Endometrium (tissue), 2 donors: Measurements from ENCODE around the gene NKG7.
"Not testable (repeated sequence)": the region's sequence is repeated elsewhere in the genome, so short reads cannot be mapped to it uniquely, and the experiment has no call there.

Experiments
- FAIRE-seq: peaks from 2 replicates; lab custom pipeline; 2012; peaks lifted over from hg19 to GRCh38; lab: Jason Lieb, UNC
- donor health status: control.
- donor health status: control.

NKG7 gene, protein sequence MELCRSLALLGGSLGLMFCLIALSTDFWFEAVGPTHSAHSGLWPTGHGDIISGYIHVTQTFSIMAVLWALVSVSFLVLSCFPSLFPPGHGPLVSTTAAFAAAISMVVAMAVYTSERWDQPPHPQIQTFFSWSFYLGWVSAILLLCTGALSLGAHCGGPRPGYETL

DNA sequence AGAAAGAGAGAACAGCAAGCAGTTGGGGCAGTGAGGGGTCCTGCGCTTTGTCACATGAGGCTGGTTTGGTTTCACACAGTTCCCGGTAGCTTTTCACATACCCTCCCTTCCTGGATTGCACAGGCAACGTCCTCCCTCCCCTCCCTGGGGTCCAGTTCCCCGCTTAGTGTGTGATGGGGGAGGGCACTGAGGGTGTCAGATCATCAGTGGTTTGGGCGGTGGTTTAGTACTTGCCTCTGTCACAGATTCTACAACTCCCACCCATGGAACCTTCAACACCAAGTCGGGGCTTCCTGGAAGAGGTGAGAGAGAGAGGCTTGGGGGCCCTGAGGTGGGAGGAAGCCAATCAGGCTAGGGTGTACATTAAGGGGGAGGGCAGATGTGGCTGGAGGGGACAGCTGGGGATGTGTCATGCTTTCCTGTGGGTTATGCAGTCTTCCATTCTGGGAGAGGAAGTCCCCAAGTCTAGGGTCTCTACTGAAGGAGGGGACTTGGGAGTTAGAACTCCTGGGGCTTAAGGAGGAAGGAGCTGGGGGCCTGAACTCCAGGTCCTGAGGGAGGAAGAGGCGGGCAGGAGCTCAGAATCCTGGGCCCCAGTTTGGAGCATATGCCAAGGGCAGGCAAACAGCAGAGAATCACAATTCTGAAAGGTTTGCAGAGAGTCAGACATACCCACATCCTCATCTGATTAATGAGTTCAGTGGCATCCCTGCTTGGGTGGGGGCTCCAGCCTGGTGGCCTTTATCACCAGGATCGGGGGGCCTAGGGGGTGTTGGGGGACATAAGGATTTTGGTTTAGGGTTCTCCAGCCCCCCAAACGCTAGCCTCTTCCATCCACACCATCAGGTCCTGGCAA lies at the start of gene NKG7:
TSS of gene NKG7 (minus strand) at position 6 of the 856 bp plus-strand sequence. CDS start 119 bp downstream, outside the sequence.
- no peak for FAIRE-seq

DNA sequence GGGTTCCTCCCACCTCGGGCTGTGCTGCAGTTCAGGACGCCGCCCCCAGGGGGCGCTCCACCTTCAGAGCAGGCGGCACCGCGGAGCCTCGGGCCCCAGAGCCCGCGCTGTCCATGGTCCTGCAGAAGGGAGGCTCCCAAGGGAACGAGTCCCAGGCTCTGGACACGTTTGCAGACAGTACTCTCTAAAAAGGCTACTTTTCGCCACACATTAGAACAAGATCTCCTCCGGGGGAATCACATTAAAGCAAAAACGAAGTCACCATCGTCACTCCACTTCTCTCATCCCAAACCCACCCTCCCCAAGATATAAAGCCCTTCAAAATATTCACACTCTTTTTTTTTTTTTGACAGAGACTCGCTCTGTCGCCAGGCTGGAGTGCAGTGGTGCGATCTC lies 49.6 kb upstream of the NKG7 start:
- FAIRE-seq, result no peak

DNA sequence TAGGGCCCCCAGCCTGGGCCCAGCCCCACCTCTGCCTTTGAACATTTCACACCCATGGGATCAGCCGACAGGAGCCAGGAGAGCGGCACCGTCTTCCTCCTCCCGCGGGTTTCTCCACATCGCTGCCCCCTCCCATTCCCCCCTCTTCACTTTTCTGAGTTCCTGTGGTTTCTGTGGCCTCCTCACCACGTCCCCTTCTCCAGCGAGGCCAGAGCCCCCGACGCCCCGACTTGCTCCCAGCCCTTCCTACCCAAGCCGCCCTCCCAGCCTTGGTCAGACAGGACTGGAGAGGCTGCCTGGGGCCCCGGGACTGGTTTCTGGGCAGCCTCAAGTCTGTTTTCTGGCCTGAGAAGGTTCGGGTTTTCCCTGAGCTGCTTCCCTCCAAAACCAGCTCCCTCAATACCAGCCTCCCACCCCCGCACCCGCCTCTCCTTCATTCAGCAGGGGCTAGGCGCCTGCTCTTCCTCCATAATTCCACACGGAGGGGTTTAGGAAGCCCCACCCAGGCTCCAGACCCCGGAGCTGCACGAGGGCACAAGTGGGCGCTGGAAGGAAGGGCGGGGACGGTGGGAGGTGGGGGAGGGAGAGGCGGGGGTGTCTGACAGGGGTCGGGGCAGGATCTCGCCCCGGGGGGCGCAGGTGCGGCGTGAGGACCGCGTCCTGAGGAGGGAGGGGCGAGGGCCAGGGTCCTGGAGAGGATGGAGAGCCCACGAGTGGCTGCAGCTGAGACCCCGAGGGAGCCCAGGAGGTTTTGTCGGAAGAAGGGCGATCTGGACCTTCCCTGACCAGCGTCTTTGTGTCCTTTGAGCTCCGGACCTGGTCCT lies 49.0 kb upstream of the NKG7 start:
- FAIRE-seq, result no peak

DNA sequence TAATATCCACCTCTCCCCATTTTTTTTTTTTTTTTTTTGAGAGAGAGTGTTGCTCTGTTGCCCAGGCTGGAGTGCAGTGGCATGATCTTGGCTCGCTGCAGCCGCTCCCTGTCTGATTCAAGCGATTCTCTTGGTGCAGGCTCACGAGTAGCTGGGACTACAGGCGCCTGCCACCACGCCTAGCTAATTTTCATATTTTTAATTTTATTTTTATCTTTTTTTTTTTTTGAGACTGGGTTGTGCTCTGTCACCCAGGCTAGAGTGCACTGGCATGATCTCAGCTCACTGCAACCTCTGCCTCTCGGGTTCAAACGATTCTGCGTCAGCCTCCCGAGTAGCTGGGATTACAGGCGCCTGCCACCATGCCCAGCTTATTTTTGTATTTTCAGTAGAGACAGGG lies 48.1 kb upstream of the NKG7 start:
- FAIRE-seq, result not testable (repeated sequence)

DNA sequence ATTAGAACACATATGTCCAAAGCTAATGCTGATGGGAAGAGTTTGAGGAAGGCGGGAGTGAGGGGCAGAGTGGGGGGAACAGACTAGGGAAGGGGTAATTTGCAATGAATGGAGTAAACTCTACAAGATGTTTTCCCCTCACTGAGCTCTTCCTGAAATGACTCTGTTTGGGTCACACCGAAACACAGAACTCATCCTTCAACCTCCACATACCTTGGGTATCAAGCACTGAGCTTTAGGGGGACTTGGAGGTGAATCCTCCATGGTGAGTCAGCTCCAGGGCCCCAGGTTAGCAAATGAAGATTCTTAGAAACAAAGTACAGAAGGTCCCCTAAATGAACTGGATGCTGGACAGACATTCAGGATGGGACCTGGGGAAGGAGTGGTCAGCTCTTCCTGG lies 46.3 kb upstream of the NKG7 start:
- no peak for FAIRE-seq

DNA sequence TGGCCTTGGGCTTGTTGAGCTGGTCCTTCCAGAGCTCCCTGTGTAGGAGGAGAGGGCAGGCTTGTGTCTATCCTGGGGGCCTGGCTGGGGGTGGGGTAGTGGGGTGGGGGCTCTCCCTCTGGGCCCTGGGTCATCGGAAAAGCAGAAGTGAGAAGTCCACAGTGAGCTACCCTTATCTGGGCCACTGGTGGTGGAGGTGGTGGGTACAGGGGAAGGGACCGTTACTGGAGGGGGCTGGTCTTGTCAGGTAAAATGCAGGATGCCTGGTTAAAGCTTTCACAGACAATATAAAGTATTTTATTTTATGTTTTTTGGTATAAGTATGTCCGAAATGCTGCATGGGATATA lies 45.3 kb upstream of the NKG7 start:
- FAIRE-seq, result no peak

DNA sequence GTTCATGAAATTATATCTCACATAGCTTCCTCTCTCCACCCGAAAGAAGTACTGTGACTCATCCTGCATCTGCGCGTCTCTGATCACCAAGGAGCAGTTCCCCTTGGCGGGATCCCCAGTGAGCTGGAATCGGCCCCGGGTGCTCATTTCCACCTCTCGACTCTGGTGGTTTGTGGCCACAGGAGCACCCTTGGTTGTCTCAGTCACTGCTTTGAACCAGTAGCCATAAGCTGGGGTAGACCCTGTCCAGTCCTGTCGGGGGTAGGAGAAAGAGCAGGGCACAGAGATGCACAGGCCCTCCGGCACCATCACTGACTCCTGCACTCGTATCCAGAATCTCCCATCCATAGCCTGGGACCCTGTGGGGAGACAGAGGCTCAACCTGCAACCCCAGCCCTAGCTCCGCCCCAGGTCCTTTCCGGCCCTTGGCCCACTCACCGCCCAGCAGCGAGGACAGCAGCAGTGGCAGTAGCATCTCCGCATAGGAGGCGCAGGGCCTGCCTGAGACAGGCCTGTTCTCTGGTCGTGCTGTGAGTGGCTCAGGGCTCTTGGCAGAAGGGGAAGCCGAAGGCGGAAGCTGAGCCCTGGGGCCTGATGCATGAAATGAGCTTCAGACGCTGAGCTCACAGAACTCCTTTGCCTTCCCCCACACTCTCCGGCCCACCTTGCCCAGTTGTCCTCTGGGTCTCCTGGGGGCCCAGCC lies 44.8 kb upstream of the NKG7 start, which contains the start of gene SIGLEC10:
TSS of gene SIGLEC10 (minus strand) at position 536 of the 703 bp plus-strand sequence. CDS start at position 475, 61 bp downstream.
- FAIRE-seq, result no peak

DNA sequence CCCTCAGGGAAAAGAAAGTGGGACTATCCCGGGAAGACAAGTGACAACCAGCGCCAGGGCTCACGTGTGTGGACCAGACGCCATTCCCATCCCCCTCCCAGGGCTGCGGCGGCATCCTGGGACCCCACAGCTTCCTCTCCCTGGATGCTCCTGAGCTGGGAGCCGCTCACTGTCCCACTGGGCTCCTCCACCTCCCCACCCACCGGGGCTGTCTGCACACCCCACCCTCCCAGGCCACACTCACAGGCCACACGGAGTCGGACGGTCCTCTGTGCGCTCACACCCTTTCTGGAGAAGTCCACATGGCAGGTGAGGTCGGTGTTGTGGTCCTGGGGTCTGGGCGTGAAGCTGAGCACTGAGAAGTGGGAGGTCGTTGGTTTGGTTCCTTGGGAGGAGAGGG lies 44.0 kb upstream of the NKG7 start:
- FAIRE-seq, result not testable (repeated sequence)

DNA sequence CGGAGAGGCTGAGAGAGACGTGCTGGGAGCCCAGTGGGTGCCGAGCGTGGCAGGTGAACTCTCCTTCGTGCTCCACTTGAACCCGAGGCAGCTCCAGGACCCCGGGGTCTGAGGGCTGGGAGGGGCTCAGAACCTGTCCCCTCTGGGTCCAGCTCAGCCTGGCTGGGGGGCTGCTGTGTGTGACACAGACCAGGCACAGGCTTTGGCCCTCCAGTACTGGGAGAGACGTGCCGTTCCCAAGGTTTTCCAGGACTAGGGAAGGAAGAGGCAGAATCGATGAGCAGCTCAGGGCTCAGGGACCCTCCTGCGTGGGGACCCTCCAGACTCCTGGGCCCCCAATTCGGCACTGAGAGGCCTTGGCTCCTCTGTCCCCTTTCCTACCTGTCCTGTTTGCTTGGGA lies 42.7 kb upstream of the NKG7 start:
- FAIRE-seq, result no peak

DNA sequence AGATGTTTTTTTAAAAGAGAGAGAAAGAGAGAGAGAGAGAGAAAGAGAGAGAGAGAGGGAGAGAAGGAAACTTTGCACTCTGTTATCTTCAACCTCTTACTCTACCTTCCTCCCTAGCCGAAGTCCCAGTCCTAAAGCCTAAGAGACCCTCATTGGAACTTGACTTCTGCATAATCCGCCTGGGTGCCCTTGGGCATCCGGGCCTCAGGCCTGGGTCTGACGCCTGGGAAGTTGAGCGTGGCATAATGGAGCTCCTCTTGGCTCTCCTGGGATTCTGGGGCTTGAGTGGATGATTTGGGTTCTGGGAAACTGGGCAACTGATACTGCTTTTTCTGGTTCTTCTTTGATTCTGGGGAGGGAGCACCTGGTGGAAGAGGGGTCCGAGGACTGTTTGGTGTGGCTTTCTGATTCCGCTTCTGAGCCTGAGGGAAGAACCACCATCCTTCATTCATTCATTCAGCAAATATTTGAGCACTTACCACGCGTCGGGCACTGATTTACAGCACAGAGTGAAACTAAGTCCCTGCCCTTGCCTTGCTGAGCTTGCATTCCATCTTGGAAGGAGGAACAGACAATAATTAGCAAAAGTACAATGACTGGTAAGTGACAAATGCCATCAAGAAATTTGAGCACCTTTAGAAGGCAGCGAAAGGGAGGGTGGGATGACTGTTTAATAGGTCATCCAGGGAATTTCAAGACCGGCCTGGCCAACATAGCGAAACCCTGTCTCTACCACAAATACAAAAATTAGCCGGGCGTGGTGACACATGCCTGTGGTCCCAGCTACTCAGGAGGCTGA lies 38.7 kb upstream of the NKG7 start:
- FAIRE-seq, result no peak

DNA sequence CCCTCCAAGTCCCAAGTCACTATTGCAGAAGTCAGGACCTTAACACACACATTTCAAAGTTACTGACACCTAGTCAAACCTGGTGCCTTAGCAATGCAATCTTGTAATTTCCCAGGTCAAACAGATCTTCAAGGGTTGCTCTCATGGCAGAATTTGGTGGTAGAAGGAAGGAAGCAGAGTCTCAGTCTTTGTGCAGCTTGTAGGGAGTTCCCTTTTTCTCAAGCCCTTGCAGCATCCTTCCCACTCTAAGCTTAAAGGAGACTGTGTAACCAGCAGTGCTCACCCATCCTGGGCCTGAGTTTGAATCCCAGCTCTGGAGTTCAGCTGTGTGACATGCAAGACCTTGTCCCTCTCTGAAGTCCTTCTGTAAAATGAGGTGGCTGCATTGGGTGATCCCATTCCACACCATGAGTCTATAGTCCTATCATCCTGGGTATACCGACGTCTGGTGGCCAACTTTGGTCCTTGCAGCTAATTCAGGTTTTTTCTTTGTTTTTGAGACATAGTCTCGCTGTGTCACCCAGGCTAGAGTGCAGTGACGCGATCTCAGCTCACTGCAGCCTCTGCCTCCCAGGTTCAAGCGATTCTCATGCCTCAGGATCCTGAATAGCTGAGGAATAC lies 35.2 kb upstream of the NKG7 start:
- FAIRE-seq, result no peak

DNA sequence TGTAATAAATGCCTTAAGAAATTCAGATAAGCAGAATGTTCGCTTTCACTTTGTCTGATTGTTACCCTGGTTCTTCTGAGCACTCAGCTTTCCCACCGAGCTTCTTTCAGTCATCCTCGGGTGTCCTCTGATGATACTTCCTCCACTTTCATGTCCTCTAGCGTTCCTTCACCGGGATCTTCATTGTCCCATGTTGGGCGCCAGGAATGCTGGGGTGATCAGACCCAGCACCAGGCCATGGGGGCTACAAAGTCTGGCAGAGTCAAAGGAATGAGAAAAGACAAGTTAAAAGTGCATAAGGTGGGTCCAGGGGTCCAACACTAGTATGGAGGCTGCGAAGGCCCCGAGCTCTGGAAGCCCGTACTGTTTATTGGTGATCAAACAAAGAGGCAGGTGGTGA lies 29.7 kb upstream of the NKG7 start:
- no peak for FAIRE-seq

DNA sequence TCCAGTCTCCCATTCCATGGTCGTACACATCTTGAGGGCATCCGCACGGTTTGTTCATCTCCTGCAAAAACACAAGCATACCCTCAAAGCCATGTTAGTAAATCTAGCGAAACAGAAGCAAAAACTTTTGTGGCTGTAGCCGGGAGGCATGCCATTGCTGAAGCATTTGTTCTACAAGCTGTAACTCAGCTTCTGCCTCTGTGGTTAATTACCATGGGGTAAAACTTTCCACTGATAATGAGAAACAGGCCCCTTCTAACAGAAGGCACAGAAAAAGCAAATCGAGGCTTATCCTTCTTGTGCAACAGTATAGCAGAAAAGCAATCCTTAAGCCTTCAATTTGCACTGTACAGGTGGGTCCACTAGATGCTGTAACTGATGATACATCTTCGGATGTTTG lies 27.5 kb upstream of the NKG7 start:
- not testable (repeated sequence) for FAIRE-seq

DNA sequence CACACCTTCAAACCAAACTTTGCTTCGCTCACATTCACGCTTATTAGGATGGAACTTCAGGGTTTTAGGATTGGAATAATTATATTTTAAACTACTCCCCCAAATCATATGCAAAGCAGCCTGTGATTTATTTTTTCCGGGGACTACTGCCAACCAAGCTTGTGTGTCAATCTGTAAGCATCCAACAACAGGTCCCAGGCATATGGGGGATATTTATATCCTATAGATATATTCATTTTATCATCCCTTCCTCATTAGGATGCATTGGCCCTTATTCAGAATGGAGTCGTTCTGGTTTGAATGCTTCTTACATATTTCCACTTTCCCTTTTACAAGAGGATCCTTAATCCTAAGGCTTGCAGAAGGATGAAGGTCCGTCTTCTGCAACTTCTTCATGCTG lies 26.8 kb upstream of the NKG7 start:
- no peak for FAIRE-seq

DNA sequence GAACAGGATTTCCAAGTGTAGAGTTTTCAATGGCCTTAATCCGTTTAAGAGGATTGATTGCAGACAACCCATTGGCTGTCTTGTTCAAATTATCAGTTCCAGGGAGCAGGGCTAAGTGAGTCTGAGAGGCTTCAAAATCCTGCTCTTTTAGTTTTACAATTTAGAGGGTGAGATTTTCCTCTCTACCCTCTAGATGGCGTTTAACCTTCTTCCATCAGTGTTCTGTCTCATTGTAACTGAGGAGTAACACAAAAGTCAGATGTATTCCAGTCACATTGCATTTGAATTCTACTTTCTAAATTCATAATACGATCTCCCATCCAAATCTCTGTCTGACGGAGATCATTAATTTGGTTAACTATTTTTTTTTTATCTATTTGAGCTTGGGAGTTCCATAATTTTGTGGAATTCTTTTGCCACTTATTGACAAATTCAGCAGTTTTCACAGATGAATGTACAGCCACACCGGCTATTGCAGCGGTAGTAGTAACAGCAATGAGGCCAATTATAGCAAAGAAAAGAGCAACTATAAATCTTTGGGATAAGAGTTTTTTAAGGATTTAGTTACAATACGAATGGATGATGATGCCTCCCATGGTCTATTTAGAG lies 25.7 kb upstream of the NKG7 start:
- FAIRE-seq, result no peak

DNA sequence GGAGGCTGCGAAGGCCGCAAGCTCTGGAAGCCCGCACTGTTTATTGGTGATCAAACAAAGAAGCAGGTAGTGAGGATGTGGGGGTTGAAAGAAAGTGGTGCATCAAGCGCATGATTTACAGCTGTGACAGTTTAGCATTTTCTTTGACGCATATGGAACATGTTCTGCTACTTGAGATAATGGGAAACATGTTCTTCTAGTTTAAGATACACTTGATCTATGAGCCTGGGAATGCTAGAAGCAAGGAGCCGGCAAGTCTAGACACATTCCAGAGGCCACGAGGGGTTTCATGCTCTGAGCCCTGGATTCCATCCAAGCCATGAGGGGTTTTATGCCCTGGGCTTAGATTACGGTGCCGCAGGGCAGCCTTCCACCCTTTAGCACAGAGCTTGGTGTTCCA lies 25.0 kb upstream of the NKG7 start:
- not testable (repeated sequence) for FAIRE-seq

DNA sequence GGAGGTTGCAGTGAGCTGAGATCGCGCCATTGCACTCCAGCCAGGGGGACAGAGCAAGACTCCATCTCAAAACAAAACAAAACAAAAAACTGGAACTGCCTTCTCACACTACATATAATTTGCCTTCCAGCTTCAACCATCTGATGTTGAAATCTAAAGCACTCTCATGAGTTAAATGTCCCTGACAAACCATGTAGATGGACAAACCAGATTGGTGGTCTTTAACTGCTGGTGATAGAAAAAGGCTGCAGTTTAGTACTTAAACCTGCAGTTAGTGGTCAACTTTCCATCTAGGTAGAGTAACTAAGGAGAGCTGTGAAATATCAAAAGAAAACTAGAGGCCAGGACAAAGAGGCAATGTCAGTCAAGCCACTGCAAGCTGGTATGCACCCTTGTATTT lies 23.7 kb upstream of the NKG7 start:
- no peak for FAIRE-seq

DNA sequence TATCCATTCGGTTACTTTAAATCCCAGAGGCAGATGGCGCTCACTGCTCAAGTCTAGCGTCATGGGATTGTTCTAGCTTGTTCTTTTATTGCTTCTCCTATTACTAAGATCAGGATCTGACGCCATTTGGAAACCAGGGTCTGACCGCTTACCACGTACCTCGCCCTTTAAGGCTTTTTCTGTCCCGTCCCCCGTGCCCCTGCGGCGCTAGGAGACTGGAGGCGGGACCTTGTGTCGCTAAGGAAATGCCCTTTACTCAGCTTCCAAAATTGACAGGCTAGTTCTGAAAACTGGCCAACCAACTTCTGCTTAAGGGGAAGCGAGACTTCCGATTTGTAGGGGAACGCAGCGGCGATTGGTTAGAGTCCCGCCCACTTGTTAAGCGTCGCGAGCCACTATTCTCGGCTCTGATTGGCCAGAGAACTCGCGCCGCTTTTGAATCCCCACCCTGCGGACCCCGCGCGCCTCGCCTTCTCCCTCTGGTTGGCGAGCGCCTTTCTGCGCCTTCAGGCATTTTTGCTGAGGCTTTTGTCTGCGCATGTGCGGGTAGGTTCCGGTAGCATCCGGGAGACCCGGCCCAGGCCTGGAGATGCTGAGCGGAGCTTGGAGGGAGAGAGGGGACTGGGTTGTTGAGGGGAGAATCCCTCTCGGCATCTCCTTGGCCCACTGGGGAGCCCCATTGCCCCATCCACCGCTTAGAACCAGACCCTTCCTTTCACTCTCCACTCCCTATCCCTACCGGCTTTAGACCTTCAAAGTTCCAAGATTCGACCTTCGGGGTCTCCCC lies 21.8 kb upstream of the NKG7 start:
- FAIRE-seq, result peak; percentile 94

DNA sequence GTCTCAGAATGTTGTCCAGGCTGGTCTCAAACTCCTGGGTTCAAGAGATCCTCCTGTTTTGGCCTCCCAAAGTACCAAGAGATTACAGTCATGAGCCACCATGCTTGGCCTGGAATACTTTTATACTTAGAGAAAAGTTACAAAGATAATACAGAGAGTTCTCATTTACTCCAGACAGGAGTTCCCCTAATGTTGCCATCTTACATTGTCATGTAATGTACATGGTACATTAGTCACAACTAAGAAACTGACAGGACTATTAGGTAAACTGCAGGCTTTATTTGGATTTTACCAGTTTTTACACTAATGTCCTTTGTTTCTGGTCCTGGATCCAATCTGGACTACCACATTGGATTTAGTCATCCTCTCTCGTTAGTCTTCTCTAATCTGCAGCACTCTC lies 20.2 kb upstream of the NKG7 start:
- no peak for FAIRE-seq
